ENCODE results near the gene HMGCLL1.

GRCh38 chr6:55492259-55492658, 86.7 kb downstream of the HMGCLL1 start:
- TF ChIP-seq CTCF (IDR thresholded peaks at IDR 0.05) (no peak), POLR2AphosphoS5 (IDR thresholded peaks at IDR 0.05) (no peak), POLR2A (IDR thresholded peaks at IDR 0.05) (no peak), EP300 (IDR thresholded peaks at IDR 0.05) (no peak)
